ENCODE data around the gene CSNK1D. TPM values are rescaled to one million over a fixed set of nuclear protein-coding genes. Genes with fewer than 3 reads are reported as not detected.

Gene CSNK1D
- 73.5 TPM for total RNA-seq

DNA sequence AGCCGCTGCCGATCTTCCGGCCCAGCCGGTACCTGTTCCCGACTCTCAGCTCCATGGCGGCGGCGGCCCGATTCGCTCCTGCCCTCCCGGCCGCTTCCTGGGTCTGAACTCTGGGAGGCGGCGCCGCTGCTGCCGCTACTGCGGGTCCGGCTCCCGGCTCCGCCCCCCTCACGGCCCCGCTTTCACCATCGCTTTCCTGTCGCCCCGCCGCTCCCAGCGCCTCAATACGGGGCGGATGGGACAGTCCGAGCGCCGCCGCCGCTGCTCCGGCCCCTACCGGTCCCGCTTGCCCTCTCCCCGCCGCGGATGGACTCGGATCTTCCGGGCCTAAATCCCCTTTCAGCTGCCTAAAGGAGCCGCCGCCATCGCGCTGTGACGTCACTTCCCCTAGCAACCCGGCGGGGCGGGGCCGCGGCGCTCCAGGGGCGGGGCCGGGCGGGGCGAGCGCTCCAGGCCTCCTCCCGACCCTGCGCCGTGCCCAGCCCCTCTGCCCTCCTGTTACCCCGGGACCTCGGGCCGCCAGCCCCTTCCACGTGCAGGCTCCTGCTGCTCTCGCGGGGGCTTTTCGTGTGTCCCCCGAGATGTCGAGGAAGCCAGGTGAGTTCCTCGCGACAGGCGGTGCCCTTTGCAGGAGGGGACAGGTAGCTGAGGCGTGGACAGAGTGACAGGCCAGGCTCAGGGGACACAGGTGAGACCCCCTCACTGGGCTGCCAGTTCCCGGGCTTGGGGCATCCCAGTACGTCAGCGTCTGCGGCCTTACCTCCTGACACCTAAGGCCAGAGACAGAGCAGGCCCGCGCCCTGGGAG, at the start of gene CSNK1D:
Gene CSNK1D, minus strand, starts transcription at position 374 of the 807 bp plus-strand sequence. Its CDS starts 319 bp downstream, at position 55.
- peak; percentile 90 to 94 (median 91) for DNase-seq (ENCODE audit: low read depth in 2 of 3, low spot score in 2 of 3)

GRCh38 chr17:82322526-82323453, 49.3 kb upstream of the CSNK1D start:
- DNase-seq (ENCODE audit: low read depth in 2 of 3, low spot score in 2 of 3) = no peak

DNA sequence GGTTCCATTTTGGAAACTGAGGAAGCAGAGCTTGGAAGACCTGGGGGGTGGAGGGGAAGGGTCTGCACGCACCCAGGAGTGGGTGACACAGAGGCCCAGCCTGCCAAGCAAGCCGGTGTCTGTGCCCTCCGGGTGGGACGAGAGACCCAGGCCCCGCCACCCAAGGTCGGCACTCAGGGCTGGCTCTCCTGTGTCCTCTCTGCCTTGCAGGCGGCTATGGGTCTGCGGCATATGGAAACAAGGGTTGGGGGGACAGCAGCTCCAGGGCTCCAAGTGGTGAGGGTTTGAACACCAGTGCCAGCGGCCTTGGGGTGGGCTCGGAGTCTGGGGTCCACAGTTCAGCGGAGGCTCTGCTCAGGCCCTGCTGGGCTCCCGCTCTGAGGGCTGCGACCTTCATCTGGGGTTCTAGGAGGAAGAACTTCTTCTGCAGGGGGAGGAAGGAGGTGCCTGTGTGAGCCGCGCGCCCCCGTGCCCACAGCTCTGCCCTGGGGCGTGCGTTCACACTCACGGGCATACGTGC, 48.5 kb upstream of the CSNK1D start:
- DNase-seq (ENCODE audit: low read depth in 2 of 3, low spot score in 2 of 3) = no peak

- peak in 1 of 3 donors; percentile 46 for DNase-seq (ENCODE audit: low read depth in 2 of 3, low spot score in 2 of 3)
Observed at GRCh38 chr17:82320956-82321927, 47.7 kb upstream of the CSNK1D start.

DNA sequence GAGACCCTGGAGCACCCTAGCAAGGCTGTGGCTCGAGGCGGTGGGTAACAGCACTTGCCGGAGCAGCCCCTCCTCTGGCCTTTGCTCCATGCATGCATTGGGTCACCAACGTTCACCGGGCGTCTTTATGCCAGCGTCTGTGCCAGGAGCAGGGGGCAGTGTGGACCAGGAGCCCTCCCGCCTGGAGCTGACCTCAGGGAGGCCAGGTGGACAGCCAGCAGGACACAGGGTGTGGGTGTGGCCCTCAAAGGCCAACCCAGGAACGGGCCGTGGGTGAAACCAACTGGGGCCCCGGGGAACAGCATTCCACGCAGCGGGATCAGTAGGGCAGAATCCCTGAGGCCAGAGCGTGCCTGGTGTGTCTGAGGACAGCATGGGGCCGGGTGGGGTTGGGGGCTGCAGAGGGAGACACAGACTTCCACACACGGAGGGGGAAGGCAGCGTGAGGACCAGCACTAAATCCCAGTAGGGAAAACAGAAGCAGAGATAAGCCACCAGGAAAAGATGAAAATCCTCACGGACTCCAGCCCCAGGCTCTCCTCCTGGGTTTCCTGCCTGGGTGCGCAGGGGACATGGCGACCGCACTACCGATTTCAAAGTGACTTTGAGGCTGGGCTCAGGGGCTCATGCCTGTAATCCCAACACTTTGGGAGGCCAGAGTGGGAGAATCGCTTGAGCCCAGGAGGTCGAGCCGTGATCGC, 46.8 kb upstream of the CSNK1D start:
- DNase-seq (ENCODE audit: low read depth in 2 of 3, low spot score in 2 of 3) = no peak

GRCh38 chr17:82319619-82320062, 46.1 kb upstream of the CSNK1D start:
- DNase-seq (ENCODE audit: low read depth in 2 of 3, low spot score in 2 of 3) = no peak

DNA sequence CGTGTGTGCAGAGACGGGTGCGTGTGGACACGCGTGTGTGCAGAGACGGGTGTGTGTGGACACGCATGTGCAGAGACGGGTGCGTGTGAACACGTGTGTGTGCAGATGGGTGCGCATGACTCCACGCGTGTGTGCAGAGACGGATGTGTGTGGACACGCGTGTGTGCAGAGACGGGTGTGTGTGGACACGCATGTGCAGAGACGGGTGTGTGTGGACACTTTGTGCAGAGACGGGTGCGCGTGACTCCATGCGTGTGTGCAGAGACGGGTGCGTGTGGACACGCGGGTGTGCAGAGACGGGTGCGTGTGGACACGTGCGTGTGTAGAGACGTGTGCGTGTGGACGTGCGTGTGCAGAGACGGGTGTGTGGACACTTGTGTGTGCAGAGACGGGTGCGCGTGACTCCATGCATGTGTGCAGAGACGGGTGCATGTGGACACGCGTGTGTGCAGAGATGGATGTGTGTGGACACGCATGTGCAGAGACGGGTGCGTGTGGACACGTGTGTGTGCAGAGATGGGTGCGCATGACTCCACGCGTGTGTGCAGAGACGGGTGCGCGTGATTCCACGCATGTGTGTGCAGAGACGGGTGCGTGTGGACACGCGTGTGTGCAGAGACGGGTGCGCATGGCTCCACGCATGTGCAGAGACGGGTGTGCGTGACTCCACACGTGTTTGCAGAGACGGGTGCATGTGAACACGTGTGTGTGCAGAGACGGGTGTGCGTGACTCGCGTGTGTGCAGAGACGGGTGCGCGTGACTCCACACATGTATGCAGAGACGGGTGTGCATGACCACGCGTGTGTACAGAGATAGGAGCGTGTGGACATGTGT, 45.5 kb upstream of the CSNK1D start:
- no peak for DNase-seq (ENCODE audit: low read depth in 2 of 3, low spot score in 2 of 3)

GRCh38 chr17:82318169-82318498, 44.6 kb upstream of the CSNK1D start:
- DNase-seq (ENCODE audit: low read depth in 2 of 3, low spot score in 2 of 3) = no peak

DNA sequence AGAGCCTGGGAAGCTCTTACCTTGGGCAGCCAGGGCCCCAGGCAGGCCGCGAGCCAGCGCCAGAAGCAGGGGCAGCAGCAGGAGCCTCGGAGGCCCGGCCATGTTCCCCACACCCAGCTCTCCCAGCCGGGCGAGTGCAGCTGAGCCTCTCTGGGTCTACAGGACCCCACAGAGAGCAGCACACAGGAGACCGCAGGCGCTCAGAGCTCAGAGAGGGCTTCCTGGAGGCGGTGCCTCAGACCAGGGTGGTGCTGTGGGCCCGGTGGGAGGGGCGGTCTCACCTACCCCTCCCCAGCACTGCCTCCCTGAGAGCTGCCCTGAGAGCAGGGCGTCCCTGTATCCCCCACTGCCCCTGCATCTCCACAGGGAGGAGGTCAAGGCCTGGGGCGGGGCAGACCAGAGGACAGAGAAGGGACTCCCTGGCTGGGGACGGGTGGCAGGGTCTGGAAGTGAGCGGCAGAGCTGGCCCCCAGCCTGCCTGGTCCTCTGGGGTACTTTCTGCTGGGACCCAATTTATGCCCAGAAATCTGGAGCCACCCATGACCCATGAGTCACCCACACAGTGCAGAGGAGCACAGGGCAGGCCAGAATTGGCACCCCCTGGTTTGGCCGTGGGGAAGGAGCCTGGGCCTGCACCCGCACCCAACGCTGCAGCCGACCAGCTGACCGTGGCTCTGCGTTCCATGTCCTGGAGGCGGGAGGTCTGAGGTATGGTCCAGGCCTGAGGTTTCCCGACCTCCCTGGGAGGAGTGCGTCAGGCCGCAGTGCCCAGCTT, 44.1 kb upstream of the CSNK1D start, which contains the start of gene CD7:
Gene CD7, minus strand, starts transcription at position 215 of the 775 bp plus-strand sequence. Its CDS starts 113 bp downstream, at position 102.
- DNase-seq (ENCODE audit: low read depth in 2 of 3, low spot score in 2 of 3) = no peak

DNA sequence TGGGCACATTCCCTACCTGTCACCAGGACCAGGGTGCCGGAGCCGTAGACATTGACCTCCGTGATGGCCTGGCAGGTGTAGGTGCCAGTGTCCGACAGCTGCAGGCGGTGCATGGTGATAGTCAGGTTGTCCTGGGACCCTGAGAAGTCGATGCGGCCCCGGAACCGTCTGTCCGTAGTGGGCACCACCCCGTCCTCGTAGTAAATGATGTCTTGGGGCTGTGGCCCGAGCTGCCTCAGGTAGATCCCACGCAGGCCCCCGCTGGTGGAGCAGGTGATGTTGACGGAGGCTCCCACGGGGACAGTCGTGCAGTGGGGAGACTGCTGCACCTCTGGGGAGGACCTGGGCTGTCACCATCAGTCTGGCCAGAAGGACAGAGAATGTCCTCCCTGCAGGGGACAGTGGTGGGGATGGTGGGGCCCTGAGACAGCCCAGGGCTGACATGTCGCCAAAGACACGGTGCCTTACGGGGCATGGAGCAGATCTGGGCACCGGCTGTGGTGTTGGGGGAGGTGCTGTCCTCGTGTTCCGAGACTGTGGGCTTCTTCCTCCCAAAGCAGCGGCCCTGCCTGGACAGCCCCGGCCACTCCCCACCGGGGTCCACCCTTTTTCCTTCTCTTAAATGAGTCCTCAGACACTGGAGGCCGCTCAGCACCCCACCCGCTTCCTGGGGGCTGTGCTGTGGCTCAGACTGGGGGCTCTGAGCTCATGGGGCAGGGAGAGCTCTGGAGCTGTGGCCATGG, 43.3 kb upstream of the CSNK1D start:
- DNase-seq (ENCODE audit: low read depth in 2 of 3, low spot score in 2 of 3) = no peak

GRCh38 chr17:82315703-82316358, 42.3 kb upstream of the CSNK1D start:
- DNase-seq (ENCODE audit: low read depth in 2 of 3, low spot score in 2 of 3) = no peak

GRCh38 chr17:82314727-82315605, 41.5 kb upstream of the CSNK1D start:
- peak in 1 of 3 donors; percentile 73 for DNase-seq (ENCODE audit: low read depth in 2 of 3, low spot score in 2 of 3)

DNA sequence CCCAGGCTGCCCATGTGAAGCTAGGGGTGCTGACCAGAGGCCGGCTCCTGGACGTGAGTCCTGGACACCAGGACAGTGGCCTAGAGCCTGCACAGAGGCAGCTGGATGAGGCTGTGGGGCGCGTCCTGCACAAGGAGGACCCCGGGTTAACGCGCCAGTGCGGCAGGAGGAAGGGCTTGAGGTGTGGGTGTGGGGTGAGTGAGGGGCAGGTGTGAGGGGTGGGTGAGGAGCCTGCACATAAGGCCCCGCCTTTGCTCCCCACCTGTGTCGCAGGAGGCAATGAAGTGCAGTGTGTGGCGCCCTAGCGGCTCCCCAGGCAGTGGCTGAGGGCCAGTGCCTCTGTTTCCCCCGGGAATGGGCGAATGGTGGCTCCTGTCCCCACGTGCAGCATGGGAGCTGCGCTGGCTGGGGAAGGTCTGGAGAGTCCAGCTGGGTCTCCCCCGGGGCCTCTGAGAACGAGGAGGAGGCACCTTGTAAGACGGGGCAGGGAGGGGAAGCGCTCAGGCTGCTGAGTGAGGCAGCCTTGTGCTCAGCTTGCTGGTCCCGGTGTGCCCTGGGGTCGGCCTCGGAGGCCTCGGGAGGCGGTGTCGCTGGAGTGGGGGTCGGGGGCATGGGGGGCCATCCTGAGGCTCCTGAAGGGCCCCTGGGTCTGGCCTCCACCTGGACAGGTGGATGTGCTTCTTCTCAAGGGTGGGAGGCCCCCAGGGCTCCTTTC, 40.7 kb upstream of the CSNK1D start:
- no peak for DNase-seq (ENCODE audit: low read depth in 2 of 3, low spot score in 2 of 3)

- no peak for DNase-seq (ENCODE audit: low read depth in 2 of 3, low spot score in 2 of 3)
Observed at GRCh38 chr17:82313195-82314011, 39.9 kb upstream of the CSNK1D start.
